Stimulated activated CD8-positive, alpha-beta memory T cell treated with anti-CD3 and anti-CD28 coated beads, Interleukin-12 subunit alpha, Interleukin-12 subunit beta, amount 100 ng/mL, for 4 hours (primary cell): ENCODE results near the gene LYPD1.

ENCODE experiments used
- DNase-seq: peaks from one replicate; pipeline ENCODE4 v3.0.0-alpha.2; 2020; ENCODE audit warnings: low read depth

The LYPD1 gene

DNA sequence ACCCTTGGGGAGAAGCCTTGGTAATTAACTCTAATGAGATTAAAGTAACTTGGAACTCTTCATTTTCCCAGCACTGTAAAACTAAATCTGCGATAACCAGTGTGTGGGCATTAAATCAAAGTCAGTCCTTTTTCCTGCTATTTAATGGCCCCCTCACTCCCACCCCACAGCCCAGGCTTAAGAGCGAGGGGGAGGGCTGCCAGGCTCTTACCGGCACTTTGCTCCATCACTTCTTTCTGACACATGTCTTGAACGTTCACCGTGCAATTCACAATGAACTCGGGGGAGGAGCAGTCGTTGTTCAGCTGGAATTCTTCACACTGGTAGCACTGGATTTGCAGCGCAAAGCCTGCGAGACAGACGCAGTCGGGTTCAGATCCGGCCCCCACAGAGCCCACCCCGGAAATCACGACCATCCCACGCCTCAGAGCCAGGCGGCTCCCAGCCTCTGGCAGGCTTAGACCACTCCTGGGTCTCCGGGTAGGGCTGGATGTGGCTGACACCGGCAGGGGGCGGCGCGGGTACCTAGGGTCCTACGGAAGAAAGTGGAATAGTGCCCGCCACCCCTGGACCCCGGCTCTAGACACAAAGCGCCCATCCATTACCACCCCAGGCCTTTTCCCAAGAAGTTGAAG is 1.7 kb downstream of the LYPD1 start:
- DNase-seq, result no peak

GRCh38 chr2:132667706-132668105 is 2.3 kb downstream of the LYPD1 start:
- no peak for DNase-seq

DNA sequence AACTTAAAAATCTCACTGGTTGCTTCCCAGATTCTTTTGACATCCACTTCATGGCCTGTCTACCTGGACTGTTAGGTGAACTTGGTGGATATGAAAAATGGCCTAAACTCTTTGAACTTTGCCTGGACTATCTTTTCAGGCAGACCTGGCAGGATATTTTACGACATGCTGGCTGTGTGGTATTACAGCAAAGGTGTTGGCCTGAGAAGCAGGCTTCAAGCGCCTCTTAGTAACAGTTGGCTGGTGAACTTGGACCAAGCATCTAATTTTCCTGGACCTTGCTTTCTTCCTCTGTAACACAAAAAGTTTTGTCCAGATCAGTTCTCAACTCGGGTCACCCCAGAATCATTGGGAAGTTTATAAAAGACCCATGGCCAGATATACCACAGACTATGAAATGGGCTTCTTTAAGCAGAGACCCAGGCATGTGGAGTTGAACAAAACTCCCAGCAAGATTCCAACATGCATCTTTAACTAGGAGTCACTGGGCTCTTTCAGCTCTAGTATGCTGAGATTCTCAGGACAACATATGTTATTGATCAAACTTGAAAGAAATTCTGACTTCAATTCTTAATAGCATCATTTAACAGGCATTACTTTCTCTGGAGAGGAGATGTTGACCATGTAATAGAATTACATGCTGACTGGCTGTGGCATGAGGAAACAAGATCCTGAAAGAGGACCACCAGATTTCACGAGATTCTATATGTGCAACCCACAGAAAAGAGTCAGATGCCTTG is 4.4 kb downstream of the LYPD1 start:
- DNase-seq, result no peak

- no peak for DNase-seq
Observed at GRCh38 chr2:132664096-132664495, 5.9 kb downstream of the LYPD1 start.

- DNase-seq, result no peak
Observed at GRCh38 chr2:132662732-132663131, 7.3 kb downstream of the LYPD1 start.

- DNase-seq, result no peak
Observed at GRCh38 chr2:132659331-132659730, 10.7 kb downstream of the LYPD1 start.

GRCh38 chr2:132656266-132656975 is 13.6 kb downstream of the LYPD1 start:
- no peak for DNase-seq

- DNase-seq, result no peak
Observed at GRCh38 chr2:132654968-132655367, 15.0 kb downstream of the LYPD1 start.

- DNase-seq, result no peak
Observed at GRCh38 chr2:132654335-132654734, 15.7 kb downstream of the LYPD1 start.

GRCh38 chr2:132652474-132652873 is 17.5 kb downstream of the LYPD1 start:
- DNase-seq, result no peak

DNA sequence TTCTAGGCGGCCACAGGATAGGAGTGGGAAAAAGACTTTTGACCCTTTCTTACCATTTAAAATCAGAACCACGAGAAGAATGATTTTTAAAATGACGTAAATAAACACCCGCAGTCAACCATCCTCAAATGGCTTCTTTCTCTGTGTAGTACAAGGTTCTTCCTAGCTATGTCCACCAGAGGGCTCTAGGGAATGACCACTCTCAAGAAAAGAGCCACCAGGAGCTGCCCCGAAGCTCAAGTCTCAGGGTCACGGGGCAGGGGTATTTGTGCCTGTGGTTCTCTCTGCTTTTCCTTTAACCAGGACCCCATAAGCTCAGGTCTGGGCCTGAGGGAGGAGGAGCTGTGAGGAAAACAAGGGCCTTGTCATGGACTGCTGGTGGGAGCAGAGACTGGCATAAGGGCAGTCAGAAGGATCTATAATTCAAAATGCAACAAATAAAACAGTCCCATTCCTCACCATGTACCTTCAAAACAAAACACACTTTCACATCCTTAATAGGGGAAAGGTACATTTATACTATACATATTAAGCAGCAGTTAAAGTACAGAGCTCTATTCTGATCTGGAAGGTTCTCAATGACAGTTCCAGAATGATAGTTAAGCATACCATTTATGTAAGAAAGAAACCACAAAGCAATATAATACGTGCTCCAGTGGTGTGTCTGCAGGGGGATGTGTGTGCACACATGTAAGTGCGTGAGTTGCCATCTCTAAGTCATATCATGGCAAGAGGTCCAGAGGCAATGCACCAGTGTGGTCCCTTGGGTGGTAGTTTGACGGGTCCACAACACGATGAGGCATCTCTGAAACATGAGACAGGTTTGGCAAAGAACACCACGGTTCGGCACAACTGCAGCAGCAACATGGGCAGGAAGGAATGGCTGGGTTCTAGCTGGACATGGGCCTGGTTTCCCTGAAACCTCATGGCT is 18.6 kb downstream of the LYPD1 start:
- DNase-seq, result no peak

- no peak for DNase-seq
Observed at GRCh38 chr2:132646540-132647108, 23.4 kb downstream of the LYPD1 start.

- no peak for DNase-seq
Observed at GRCh38 chr2:132645722-132646539, 24.1 kb downstream of the LYPD1 start.

- no peak for DNase-seq
Observed at GRCh38 chr2:132645176-132645575, 24.8 kb downstream of the LYPD1 start.

DNA sequence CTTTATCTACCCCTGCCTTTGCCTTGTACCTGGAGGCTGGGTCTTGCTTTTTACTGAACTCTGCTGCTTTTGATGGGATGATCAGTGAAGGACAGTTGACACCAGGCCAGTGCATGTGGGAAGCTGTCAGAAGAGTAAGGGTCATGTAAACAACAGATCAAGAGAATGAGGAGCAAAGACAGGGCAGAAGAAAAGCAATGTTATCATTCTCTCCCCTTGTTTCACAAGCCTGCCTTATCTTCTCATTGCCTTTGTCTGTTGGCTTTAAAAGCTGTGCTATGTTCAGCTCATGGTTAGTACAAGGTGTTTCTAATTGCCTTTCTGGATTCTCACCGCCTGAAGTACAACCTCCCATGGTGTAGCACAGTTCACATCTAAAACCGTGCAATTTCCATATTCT is 27.6 kb downstream of the LYPD1 start:
- no peak for DNase-seq

- no peak for DNase-seq
Observed at GRCh38 chr2:132641819-132642218, 28.2 kb downstream of the LYPD1 start.

GRCh38 chr2:132640116-132640515 is 29.9 kb downstream of the LYPD1 start:
- DNase-seq, result no peak

GRCh38 chr2:132638313-132639040 is 31.5 kb downstream of the LYPD1 start:
- no peak for DNase-seq

GRCh38 chr2:132636346-132636745 is 33.7 kb downstream of the LYPD1 start:
- no peak for DNase-seq

- DNase-seq, result no peak
Observed at GRCh38 chr2:132633635-132634034, 36.4 kb downstream of the LYPD1 start.
